Hepatic stellate cell (primary cell): ENCODE measurements around the gene SRSF7.
A peak's percentile ranks its signal among the peaks of the same experiment; 100 is the strongest.
"Not testable (repeated sequence)": the region's sequence is repeated elsewhere in the genome, so short reads cannot be mapped to it uniquely, and the experiment has no call there.

ENCODE experiments used
- DNase-seq: peaks from one replicate; pipeline ENCODE4 v3.0.0; 2011; ENCODE audit warnings: low spot score

Gene SRSF7

GRCh38 chr2:38731684-38732221 is 19.4 kb downstream of the SRSF7 start:
- no peak for DNase-seq

DNA sequence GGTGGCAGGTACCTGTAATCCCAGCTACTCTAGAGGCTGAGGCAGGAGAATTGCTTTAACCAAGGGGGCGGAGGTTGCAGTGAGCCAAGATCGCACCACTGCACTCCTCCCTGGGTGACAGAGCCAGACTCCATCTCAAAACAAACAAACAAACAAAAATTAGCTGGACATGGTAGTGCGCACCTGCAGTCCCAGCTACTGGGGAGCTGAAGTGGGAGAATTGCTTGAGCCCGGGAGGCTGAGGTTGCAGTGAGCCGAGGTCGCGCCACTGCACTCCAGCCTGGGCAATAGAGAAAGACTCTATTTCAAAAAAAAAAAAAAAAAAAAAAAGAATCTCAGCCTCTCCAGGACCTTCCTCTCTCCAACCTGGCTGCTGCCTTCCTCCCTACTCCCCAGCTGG is 20.1 kb downstream of the SRSF7 start:
- DNase-seq = no peak

- DNase-seq = no peak
Observed at GRCh38 chr2:38728694-38729093, 22.5 kb downstream of the SRSF7 start.

- no peak for DNase-seq
Observed at GRCh38 chr2:38727661-38728060, 23.5 kb downstream of the SRSF7 start.

DNA sequence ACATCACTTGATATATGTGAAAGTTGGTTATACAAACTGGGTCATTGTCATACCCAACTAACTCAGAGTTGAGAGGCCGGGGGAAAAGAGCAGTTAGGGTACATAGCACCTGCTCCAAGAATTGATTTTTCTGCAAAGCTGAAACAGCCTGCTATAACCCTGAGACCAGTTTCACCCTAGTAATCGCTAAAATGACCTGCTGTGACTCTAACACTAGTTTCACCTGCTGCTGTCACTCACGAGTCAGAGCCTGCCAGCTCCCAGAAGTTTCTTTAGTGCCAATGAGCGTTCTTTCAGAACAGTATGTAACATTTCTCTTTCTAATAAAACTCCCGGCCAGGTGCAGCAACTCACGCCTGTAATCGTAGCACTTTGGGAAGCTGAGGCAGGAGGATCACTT is 28.0 kb downstream of the SRSF7 start:
- DNase-seq = no peak

DNA sequence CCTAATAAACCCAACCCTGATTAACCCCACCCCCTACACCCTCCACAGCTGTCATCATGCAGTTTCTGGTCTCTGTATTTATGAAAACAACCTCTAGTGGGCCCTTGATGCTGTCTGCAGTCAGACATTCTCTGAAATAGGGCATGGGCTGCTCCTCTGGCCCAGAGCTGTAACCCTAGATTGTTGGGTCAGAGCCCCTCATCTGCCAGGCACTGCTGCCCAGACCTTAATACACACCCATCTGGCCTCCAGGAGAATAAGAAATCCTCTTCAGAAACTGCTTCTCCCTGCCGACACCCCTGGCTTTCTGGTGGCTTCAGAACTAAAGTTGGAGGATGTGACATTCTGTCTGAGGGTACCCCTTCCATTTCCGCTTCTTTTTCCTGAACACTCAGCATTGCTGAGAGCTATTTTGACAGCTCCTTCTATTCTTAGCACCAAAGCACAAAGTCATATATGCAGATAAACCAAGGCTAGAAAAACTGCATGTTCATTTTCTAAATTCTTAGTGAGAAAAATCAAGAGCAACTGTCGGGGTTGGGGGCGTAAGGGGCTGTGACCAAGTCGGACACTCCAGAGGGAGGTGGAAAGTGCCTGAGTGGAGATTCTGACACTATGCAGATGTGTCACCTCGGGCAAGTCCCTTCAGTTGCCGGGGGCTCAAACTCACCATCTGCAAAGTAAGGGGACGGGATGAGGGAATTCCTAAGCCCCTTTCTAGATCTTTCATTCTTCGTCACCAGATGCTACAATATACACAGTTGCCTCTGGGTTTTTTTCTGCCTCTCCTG is 28.7 kb downstream of the SRSF7 start:
- no peak for DNase-seq

DNA sequence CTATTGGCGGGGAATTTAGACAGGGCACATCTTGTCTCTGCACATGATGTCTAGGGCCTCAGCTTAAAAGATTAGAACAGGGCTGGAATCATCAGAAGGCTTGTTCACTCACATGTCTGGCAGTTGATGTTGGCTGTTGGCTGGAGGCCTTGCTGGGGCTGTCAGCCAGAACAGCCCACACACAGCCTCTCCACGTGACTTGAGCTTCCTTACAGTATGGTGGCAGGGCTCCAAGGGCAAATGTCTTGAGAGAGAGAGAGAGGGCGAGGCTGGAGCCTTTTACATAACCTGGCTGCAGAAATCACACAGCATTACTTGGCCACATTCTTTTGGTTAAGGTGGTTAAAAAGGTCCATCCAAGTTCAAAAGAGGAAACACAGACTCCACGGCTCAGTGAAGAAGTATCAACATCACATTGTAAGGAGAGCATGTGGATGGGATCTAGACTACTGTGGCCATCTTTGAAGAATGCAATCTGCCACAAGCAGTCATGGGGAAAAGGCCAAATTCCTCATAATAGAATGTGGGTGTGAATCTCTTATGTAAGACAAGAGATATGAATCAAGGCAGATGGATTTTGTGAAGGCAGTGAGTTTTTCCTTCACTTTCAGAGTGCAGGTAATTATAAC is 30.4 kb downstream of the SRSF7 start:
- DNase-seq = peak; percentile 61

DNA sequence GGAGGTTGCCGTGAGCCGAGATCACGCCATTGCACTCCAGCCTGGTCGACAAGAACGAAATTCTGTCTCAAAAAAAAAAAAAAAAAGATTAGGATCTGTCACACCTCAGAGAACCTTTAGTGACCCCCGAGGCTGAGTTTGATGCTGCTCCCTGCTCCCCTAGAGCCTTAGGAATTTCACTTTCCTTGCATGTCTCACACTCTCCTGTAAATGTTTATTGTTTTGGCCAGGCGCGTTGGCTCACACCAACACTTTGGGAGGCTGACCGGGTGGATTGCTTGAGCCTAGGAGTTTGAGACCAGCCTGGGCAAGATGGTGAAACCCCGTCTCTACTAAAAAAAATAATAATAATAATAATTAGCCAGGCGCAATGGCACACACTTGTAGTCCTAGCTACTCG is 31.5 kb downstream of the SRSF7 start:
- DNase-seq = no peak

GRCh38 chr2:38718601-38719000 is 32.6 kb downstream of the SRSF7 start:
- DNase-seq = no peak

GRCh38 chr2:38716185-38716584 is 35.0 kb downstream of the SRSF7 start:
- DNase-seq = no peak

- not testable (repeated sequence) for DNase-seq
Observed at GRCh38 chr2:38714941-38715340, 36.2 kb downstream of the SRSF7 start.

DNA sequence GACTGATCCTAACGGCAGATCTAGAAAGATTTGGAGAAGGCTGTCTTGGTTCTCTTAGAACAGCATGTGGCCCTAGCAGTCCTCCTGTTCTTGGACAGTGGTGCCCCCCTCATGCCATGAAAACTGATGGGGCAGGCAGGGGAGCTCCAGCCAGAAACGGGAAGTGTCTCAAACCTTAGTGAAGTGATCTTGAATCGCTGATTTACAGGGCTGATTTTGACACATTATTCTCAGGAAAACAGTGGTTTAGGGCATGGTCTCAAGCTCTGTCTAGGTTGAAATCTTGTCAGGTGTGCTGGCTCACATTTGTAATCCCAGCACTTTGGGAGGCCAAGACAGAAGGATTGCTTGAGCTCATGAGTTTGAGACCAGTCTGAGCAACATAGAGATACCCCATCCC is 37.8 kb downstream of the SRSF7 start:
- no peak for DNase-seq

DNA sequence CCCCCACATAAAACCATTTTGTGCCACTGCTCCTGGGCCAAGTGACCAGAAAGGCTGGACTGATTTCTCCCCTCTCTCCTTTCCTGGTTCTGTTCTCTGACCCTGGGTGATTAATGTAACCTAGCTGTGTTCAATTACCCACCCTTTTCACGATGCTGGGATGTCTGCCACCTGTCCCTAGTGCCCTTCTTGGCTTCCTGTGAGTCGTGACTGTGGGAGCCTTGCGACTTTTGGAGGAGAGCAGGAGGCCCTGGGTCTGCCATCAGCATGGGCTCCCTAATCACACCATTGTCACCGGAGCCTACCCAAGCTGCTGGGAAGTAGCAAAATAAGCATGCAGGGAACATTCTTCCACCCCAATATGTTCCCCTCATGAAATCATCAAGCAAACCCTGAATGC is 38.3 kb downstream of the SRSF7 start:
- DNase-seq = no peak

DNA sequence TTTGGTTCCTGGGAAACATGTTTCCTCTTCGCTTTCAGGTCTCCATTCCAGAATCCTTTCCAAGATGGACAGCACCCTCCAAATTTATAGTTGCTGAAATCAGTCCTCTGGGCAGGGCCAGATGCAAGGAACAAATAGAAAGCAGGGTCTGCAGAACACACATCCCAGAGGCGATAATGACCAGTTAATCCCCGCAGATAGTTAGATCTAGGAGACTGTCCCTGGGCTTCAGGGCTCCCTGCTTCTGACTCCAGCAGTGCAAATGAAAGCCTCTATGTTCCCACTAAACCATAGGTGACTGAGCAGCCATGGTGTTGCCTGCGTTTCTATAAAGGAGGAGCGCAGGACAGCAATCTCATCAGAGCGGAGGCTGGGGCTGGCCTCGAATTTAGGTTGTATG is 38.7 kb downstream of the SRSF7 start:
- DNase-seq = no peak

DNA sequence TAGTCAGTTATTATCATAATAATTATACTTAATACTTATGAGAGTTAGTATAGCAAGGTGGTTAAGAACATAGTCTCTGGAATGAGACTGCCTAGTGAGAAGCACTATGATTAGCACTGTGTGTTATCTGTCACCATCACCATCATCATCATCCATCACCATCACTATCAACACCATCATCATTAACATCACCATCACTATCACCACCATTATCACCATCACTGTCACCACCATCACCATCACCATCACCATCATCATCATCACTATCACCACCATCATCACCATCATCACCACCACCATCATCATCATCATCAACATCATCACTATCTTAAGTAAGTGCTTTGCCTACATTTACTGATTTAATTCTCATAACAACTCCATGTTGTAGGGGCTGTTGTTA is 39.6 kb downstream of the SRSF7 start:
- DNase-seq = no peak

GRCh38 chr2:38709567-38710194 is 41.5 kb downstream of the SRSF7 start:
- no peak for DNase-seq

DNA sequence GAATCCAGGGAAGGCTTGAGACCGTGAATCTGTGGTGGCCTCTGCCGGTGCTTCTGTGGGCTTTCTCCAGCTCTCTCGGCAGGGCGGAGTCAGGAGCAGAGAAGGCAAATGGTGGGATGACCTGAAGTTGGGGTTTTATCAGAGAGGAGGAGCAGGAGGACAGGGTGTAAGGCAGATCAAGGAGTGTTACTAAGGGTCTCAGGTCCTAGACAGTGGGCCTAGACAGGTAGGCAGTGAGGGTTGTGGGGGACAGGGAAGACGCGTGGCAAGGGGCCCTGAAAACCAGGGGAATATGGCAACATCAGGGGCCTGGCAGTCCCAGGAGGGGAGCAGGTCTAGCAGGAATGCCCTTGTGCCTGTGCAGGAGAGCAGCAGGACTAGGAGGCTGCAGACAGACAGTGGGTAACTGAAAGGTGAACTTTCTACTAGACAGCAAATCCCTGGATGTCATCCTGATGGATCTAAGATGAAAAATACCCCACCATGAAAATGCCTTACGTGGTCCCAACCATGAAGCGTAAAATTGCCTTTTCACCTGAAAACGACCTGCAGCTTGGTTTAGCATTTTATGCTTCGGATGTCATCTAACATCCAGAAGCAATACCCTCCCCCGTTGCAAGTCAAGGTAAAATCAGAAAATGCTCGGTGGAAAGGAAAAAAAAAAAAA is 42.1 kb downstream of the SRSF7 start:
- no peak for DNase-seq

DNA sequence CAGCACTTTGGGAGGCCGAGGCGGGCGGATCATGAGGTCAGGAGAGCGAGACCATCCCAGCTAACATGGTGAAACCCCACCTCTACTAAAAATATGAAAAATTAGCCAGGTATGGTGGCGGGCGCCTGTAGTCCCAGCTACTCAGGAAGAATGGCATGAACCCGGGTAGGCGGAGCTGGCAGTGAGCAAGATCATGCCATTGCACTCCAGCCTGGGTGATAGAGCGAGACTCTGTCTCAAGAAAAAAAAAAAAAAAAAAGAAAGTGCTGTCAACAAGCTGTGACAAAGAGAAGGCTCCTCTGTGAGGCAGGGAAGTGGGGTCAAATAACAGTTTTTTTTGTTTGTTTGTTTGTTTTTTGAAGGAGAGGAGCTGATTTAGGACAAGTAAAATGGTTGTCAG is 42.7 kb downstream of the SRSF7 start:
- DNase-seq = not testable (repeated sequence)

- no peak for DNase-seq
Observed at GRCh38 chr2:38706846-38707345, 44.3 kb downstream of the SRSF7 start.

GRCh38 chr2:38704664-38705063 is 46.5 kb downstream of the SRSF7 start:
- DNase-seq = no peak

DNA sequence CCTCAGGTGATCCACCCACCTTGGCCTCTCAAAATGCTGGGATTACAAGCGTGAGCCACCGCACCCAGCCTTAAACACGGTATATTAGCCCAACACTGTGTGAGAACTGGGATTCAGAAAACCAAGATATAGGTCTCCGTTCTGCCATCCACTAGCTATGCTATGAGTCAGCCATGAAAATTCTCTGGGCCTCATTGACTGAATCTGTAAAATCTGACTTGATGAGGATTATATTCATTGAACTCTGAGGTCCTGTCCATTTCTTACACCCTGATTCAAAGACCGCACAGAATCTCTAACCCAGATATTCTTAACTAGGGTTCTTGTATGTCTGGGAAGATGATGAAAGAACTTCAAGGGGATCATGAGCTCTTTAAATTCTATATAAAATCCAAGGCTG is 47.8 kb downstream of the SRSF7 start:
- DNase-seq = not testable (repeated sequence)

GRCh38 chr2:38702413-38702812 is 48.7 kb downstream of the SRSF7 start:
- peak; percentile 72 for DNase-seq
